Caco-2 (cell line): Measurements from ENCODE around the gene CPNE1. TPM values are rescaled to one million over a fixed set of nuclear protein-coding genes. Genes with fewer than 3 reads are reported as not detected.

Source experiments
- BruUV-seq: library from RNA; stranded (reverse); fragments of 400-500 nt; replicated peaks from 2 replicates; lab custom pipeline; 2021; lab: Mats Ljungman, UMichigan
- CTCF ChIA-PET: fragments of 300-600 bp; sonication (Branson Sonifier 250); formaldehyde crosslinking; loops from one replicate; lab custom pipeline; 2022; ENCODE audit warnings: antibody characterized with exemption; lab: Charles Lee
- POLR2A ChIA-PET: fragments of 300-600 bp; sonication (Branson Sonifier 250); formaldehyde crosslinking; loops from one replicate; lab custom pipeline; 2022; ENCODE audit warnings: antibody characterized with exemption; lab: Charles Lee
- DNase-seq, 2 experiments: peaks; one replicate each; pipeline versions ENCODE4 v3.0.0 to v3.0.0-alpha.2; 2020 to 2022
- H3K27me3 ChIP-seq: replicated peaks from 2 replicates; pipeline ENCODE4 v1.6.0; 2011; ENCODE audit warnings: low read length; ENCODE audit not compliant: control insufficient read depth, insufficient read depth
- H3K36me3 ChIP-seq: 2 replicates; pipeline ENCODE4 v1.5.1; 2011; ENCODE audit warnings: low read length; ENCODE audit not compliant: control insufficient read depth, insufficient read depth
- H3K4me1 ChIP-seq: fragments of 250-450 bp; sonication (Bioruptor Pico); 2 replicates; pipeline ENCODE4 v1.5.1; 2020; ENCODE audit warnings: mild to moderate bottlenecking
- H3K4me3 ChIP-seq: 2 replicates; pipeline ENCODE4 v1.5.1; 2011; ENCODE audit warnings: low read depth, mild to moderate bottlenecking, control low read depth, low read length
- H3K9me3 ChIP-seq: fragments of 250-450 bp; sonication (Bioruptor Pico); 2 replicates; pipeline ENCODE4 v1.5.1; 2020; ENCODE audit warnings: mild to moderate bottlenecking, moderate library complexity
- H3K27ac Mint-ChIP-seq: one replicate; pipeline ENCODE4 v1.8.0; 2022; ENCODE audit warnings: mixed read lengths; ENCODE audit not compliant: unreplicated experiment
- H3K27me3 Mint-ChIP-seq: one replicate; pipeline ENCODE4 v1.8.0; 2022; ENCODE audit warnings: mixed read lengths; ENCODE audit not compliant: insufficient read depth, unreplicated experiment
- H3K36me3 Mint-ChIP-seq: one replicate; pipeline ENCODE4 v1.8.0; 2022; ENCODE audit warnings: mild to moderate bottlenecking, mixed read lengths; ENCODE audit not compliant: insufficient read depth, unreplicated experiment
- H3K4me1 Mint-ChIP-seq: one replicate; pipeline ENCODE4 v1.8.0; 2022; ENCODE audit warnings: low read depth, mixed read lengths; ENCODE audit not compliant: unreplicated experiment
- H3K4me3 Mint-ChIP-seq: one replicate; pipeline ENCODE4 v1.8.0; 2022; ENCODE audit warnings: mild to moderate bottlenecking, moderate library complexity, mixed read lengths; ENCODE audit not compliant: unreplicated experiment
- H3K9me3 Mint-ChIP-seq: one replicate; pipeline ENCODE4 v1.8.0; 2022; ENCODE audit warnings: mixed read lengths; ENCODE audit not compliant: unreplicated experiment
- intact Hi-C: fragments of 100-400 bp; cut with micrococcal nuclease; formaldehyde crosslinking; loops from one replicate; pipeline ENCODE4 v1.10.0; 2022; ENCODE audit not compliant: unreplicated experiment
- total RNA-seq: library from RNA; stranded (reverse); gene quantifications from 2 replicates; pipeline ENCODE4 v1.2.3, GENCODE V29; 2022
- TF ChIP-seq, protein P1 (sequence below), 2 experiments: fragments of 200-600 bp in 1 of 2; IDR thresholded peaks; 1 replicate in 1 of 2; 2 replicates in 1 of 2; pipeline versions ENCODE4 v1.5.1 to v1.8.0; 2011 to 2022; ENCODE audit warnings: antibody characterized with exemption in 1 of 2, control low read depth in 1 of 2, inconsistent platforms in 1 of 2, low read depth in 1 of 2, low read length in 1 of 2, mild to moderate bottlenecking in 1 of 2, moderate library complexity in 1 of 2; ENCODE audit not compliant: insufficient read depth in 1 of 2, severe bottlenecking in 1 of 2, unreplicated experiment in 1 of 2

Gene CPNE1
- total RNA-seq, 1 experiment from 2014 or later, result 833 TPM

DNA sequence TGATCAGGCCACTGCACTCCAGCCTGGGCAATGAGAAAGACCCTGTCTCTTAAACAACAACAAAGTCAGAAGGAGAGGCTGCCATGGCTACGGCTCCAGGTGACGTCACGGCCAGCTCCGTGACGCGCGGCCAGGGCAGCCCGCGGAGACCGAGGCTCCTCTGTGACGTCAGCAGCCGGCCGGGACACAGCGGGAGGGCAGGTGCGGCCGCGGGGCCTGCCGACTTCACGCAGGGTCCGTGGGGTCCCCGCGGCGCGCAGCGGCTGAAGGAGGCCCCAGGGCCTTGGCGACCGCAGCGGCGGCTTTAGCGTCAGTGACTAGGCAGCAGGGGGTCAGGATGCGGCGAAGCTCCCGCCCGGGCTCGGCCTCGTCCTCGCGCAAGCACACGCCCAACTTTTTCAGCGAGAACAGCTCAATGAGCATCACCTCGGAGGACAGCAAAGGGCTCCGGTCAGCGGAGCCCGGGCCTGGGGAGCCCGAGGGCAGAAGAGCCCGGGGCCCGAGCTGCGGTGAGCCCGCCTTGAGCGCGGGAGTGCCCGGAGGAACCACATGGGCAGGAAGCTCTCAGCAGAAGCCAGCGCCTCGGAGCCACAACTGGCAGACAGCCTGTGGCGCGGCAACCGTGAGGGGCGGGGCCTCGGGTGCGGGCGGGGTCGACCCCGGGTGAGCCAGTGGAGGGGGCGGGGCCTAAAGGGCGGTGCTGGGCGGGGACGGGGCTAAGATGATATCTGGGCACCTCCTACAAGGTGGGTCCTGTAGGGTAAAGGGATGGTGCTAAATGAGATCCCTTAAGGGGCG, 48.8 kb downstream of the CPNE1 start, which contains the start of gene SPAG4:
TSS of gene SPAG4 (plus strand) at position 163 of the 798 bp plus-strand sequence. CDS start at position 338, 175 bp downstream.
- POLR2A ChIA-PET, result interaction anchor here (0.5 to 2.8 kb wide), 27 partner anchors 9 to 1253 kb away, joined by 3 to 38 read pairs (median 5); partner anchors contain the start of genes CEP250, CPNE1, EIF6 and ERGIC3
- peaks cover 34% of the 10 kb centered on the region for H3K4me1 Mint-ChIP-seq
- peaks cover 70% of the 10 kb centered on the region for H3K36me3 Mint-ChIP-seq
- no peaks in the 10 kb centered on the region for H3K27me3 Mint-ChIP-seq
- Histone ChIP-seq H3K36me3 (no peaks in the 10 kb centered on the region), H3K4me1 (peaks cover 10% of the 10 kb centered on the region), H3K27me3 (no peaks in the 10 kb centered on the region), H3K4me3 (peak within 1 kb of the TSS; percentile 66), H3K9me3 (no peaks in the 10 kb centered on the region)
- peak; percentile 100 for DNase-seq
- intact Hi-C loops, result loop anchor here (1.0 to 10.0 kb wide), 14 partner anchors 15 to 577 kb away; partner anchors contain the start of genes CEP250, CPNE1, NFS1 and PHF20
- no peaks in the 10 kb centered on the region for H3K9me3 Mint-ChIP-seq
- TSS peak; percentile 48 for BruUV-seq
- peak within 1 kb of the TSS; percentile 98 for H3K4me3 Mint-ChIP-seq
- TF ChIP-seq, protein P1, sequence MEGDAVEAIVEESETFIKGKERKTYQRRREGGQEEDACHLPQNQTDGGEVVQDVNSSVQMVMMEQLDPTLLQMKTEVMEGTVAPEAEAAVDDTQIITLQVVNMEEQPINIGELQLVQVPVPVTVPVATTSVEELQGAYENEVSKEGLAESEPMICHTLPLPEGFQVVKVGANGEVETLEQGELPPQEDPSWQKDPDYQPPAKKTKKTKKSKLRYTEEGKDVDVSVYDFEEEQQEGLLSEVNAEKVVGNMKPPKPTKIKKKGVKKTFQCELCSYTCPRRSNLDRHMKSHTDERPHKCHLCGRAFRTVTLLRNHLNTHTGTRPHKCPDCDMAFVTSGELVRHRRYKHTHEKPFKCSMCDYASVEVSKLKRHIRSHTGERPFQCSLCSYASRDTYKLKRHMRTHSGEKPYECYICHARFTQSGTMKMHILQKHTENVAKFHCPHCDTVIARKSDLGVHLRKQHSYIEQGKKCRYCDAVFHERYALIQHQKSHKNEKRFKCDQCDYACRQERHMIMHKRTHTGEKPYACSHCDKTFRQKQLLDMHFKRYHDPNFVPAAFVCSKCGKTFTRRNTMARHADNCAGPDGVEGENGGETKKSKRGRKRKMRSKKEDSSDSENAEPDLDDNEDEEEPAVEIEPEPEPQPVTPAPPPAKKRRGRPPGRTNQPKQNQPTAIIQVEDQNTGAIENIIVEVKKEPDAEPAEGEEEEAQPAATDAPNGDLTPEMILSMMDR (IDR thresholded peaks at IDR 0.05; ENCODE audit: insufficient read depth in 1 of 2, low read depth in 1 of 2, low read length in 1 of 2, severe bottlenecking in 1 of 2, unreplicated experiment in 1 of 2), result no peak
- peak within 1 kb of the TSS; percentile 100 for H3K27ac Mint-ChIP-seq
- CTCF ChIA-PET, result interaction anchor here (0.6 to 5.4 kb wide), 28 partner anchors 9 to 905 kb away, joined by 3 to 46 read pairs (median 5); partner anchors contain the start of genes CEP250, CPNE1, ERGIC3 and NFS1

DNA sequence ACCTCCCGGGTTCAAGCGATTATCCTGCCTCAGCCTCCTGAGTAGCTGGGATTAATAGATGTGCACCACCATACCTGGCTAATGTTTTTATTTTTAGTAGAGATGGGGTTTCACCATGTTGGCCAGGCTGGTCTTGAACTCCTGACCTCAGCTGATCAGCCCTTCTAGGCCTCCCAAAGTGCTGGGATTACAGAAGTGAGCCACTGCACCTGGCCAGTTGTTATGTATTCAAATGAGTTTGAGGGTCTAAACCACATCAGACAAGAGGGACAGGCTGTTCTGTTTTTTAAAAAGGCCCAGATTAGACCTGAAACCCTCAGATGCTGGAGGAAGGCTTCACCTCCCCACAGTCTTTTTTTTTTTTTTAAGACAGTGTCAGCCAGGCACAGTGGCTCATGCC, 53.2 kb downstream of the CPNE1 start:
- intact Hi-C loops, result loop anchor here (10.0 kb wide), 1 partner anchor 287 kb away; no protein-coding TSS in a partner anchor
- Mint-ChIP-seq H3K27ac (no peak overlapping the region), H3K4me3 (no peak overlapping the region), H3K9me3 (no peaks in the 10 kb centered on the region), H3K36me3 (peaks cover 27% of the 10 kb centered on the region), H3K27me3 (no peaks in the 10 kb centered on the region), H3K4me1 (peaks cover 26% of the 10 kb centered on the region)
- Histone ChIP-seq H3K36me3 (no peaks in the 10 kb centered on the region), H3K4me1 (peaks cover 16% of the 10 kb centered on the region), H3K4me3 (no peak overlapping the region), H3K27me3 (no peaks in the 10 kb centered on the region), H3K9me3 (no peaks in the 10 kb centered on the region)
- ChIA-PET POLR2A (interaction anchor here (0.6 kb wide), 3 partner anchors 22 to 1568 kb away, joined by 3 to 6 read pairs (median 4); partner anchors contain the start of gene RPN2), CTCF (interaction anchor here (0.8 to 1.3 kb wide), 5 partner anchors 8 to 44 kb away, joined by 3 to 6 read pairs (median 4); no protein-coding TSS in a partner anchor)
- TF ChIP-seq, protein P1 (IDR thresholded peaks at IDR 0.05; ENCODE audit: insufficient read depth in 1 of 2, low read depth in 1 of 2, low read length in 1 of 2, severe bottlenecking in 1 of 2, unreplicated experiment in 1 of 2), result no peak
- no peak for DNase-seq
- no TSS peak for BruUV-seq

DNA sequence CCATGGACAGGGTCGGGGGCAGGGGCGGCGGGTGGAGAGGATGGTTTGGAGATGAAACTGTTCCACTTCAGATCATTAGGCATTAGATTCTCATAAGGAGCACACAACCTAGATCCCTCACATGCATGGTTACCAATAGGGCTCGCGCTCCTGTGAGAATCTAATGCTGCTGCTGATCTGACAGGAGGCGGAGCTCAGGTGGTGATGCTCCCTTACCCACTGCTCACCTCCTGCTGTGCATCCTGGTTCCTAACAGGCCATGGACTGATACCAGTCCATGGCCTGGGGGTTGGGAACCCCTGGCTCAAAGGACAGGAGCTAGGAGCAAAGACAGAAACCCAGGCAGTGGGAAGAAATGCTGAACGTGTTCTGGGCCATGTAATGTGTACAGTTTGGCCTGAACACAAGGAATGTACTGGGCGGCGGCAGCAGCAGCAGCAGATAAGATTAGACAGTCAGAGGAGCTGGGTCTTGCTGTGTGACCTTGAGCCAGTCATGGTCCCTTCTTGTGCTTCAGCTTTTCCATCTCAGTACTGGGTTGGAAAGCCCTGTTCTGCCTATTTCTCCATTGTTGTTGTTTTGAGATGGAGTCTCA, 53.8 kb downstream of the CPNE1 start:
- Mint-ChIP-seq H3K27ac (peak overlapping the region; percentile 32), H3K4me1 (peaks cover 26% of the 10 kb centered on the region), H3K4me3 (no peak overlapping the region), H3K9me3 (no peaks in the 10 kb centered on the region), H3K36me3 (peaks cover 22% of the 10 kb centered on the region), H3K27me3 (no peaks in the 10 kb centered on the region)
- H3K36me3 ChIP-seq, result no peaks in the 10 kb centered on the region
- H3K27me3 ChIP-seq, result no peaks in the 10 kb centered on the region
- TF ChIP-seq, protein P1 (IDR thresholded peaks at IDR 0.05; ENCODE audit: insufficient read depth in 1 of 2, low read depth in 1 of 2, low read length in 1 of 2, severe bottlenecking in 1 of 2, unreplicated experiment in 1 of 2), result no peak
- H3K4me1 ChIP-seq, result peaks cover 16% of the 10 kb centered on the region
- BruUV-seq, result no TSS peak
- H3K9me3 ChIP-seq, result no peaks in the 10 kb centered on the region
- no peak for DNase-seq
- H3K4me3 ChIP-seq, result no peak overlapping the region
- intact Hi-C loops, result loop anchor here (10.0 kb wide), 1 partner anchor 286 kb away; no protein-coding TSS in a partner anchor
- CTCF ChIA-PET, result interaction anchor here (0.6 to 1.3 kb wide), 7 partner anchors 8 to 122 kb away, joined by 3 to 6 read pairs (median 4); no protein-coding TSS in a partner anchor
- POLR2A ChIA-PET, result interaction anchor here (0.6 kb wide), 2 partner anchors 346 to 1568 kb away, joined by 3 to 4 read pairs; partner anchors contain the start of gene RPN2
